ENCODE measurements around the gene FPR1. TPM values are rescaled to one million over a fixed set of nuclear protein-coding genes. Genes with fewer than 3 reads are reported as not detected.

The FPR1 gene
- total and polyA plus RNA-seq, 2 experiments from 2014 or later = not detected

DNA sequence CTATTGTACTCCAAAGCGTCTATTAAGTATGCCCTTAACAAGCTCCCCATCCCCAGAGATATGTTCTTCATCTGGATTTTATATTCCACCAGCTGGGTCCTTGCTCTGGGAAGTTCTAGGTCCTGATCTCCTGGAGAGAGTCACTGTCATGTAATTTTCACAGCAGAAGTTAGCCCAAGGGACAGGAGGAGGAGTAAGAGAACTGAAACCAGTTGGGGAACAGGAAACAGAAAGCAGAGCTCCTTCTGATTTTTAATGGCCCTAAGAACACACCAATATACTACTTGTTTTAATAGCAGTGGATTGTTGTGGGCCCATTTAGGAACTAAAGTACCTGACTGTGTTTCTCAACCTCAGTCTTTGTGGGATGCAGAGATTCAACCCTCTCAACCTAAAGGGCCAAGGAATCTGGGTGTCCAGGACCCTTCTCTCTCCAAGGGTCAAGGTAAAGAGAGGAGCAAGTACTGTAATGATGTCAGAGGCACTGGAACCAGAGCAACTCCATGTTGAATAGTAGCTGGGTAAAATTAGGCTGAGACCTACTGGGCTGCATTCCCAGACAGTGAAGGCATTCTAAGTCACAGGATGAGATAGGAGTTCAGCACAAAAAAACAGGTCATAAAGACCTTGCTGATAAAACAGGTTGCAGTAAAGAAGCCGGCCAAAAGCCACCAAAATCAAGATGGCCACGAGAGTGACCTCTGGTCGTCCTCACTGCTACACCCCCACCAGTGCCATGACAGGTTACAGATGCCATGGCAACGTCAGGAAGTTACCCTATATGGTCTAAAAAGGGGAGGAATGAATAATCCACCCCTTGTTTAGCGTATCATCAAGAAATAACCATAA, 35.2 kb upstream of the FPR1 start:
- TF ChIP-seq EZH2 (IDR thresholded peaks at IDR 0.05; ENCODE audit: insufficient read depth, poor library complexity, severe bottlenecking) (no peak), EZH2phosphoT487 (IDR thresholded peaks at IDR 0.05; ENCODE audit: insufficient read depth, low read depth) (no peak)
- peaks cover 14% of the 10 kb centered on the region for H3K4me1 ChIP-seq (ENCODE audit: insufficient read depth)
- in situ Hi-C loops (cut with MboI) = no loop called here
- DNase-seq = no peak
- H2AFZ ChIP-seq = no peak overlapping the region
- no peaks in the 10 kb centered on the region for H3K27me3 ChIP-seq (replicated peaks; ENCODE audit: insufficient read depth)
- peaks cover 19% of the 10 kb centered on the region for H3F3A ChIP-seq (ENCODE audit: insufficient read depth)
- no peak overlapping the region for H3K4me3 ChIP-seq
- H4K20me1 ChIP-seq (ENCODE audit: insufficient read depth) = no peaks in the 10 kb centered on the region
- H3K9ac ChIP-seq = no peak overlapping the region
- no peak overlapping the region for H3K4me2 ChIP-seq (ENCODE audit: unreplicated experiment)
- 56 to 59% methylated on average over 6 of the region's 6 CpGs for WGBS, 2 experiments (ENCODE audit: low coverage in 1 of 2, low lambda C conversion rate in 2 of 2, missing lambda C conversion rate in 2 of 2)
- H3K36me3 ChIP-seq (ENCODE audit: low read depth) = no peaks in the 10 kb centered on the region
- H3K27ac ChIP-seq = no peak overlapping the region
- H3K79me2 ChIP-seq (ENCODE audit: insufficient read depth) = no peaks in the 10 kb centered on the region
- H3K9me2 ChIP-seq (ENCODE audit: insufficient read depth) = no peaks in the 10 kb centered on the region
- no peaks in the 10 kb centered on the region for H3K9me3 ChIP-seq (ENCODE audit: low read depth)

DNA sequence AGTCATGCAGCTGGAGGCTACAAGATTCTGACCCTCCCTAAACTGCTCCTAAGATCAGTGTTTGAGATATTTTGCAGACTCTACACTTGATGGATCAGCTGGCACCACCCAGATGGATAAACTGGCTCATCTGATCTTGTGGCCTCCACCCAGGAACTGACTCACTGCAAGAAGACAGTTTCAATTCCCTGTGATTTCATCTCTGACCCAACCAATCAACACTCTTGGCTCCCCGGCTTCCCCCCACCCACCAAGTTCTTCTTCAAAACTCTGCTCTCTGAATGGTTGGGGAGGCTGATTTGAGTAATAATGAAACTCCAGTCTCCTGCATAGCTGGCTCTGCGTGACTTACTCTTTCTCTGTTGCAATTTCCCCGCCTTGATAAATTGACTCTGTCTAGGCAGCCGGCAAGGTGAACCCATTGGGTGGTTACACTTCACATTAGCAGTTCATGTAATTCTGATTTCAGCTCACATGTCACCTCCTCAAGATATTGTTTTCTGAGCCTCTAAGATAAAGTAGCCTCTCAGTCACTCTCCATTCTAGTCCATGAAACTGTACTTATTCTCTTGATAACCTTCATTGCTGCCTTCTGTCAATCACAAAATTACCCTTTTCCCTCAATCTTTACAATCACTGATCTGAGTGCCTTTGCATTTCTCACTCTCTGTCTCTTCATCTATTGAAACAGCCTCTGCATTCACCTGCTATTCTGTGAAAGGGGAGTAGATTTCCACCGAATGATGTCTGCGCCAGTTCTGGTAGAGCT, 33.4 kb upstream of the FPR1 start:
- in situ Hi-C loops (cut with MboI) = no loop called here
- Histone ChIP-seq H3K79me2 (ENCODE audit: insufficient read depth) (no peaks in the 10 kb centered on the region), H3K36me3 (ENCODE audit: low read depth) (no peaks in the 10 kb centered on the region), H3K9me3 (ENCODE audit: low read depth) (no peaks in the 10 kb centered on the region), H3K4me2 (ENCODE audit: unreplicated experiment) (peak overlapping the region; percentile 49), H3K27ac (peak overlapping the region; percentile 60), H3K4me1 (ENCODE audit: insufficient read depth) (peaks cover 14% of the 10 kb centered on the region), H3K4me3 (peak overlapping the region; percentile 22; the same call in 1 of the 2 replicates), H3K9ac (0 out of 2 replicates have a peak overlapping the region, but pooled peaks have one; percentile 34), H3F3A (ENCODE audit: insufficient read depth) (peaks cover 19% of the 10 kb centered on the region), H4K20me1 (ENCODE audit: insufficient read depth) (no peaks in the 10 kb centered on the region), H3K9me2 (ENCODE audit: insufficient read depth) (no peaks in the 10 kb centered on the region), H2AFZ (peak overlapping the region; percentile 34), H3K27me3 (replicated peaks; ENCODE audit: insufficient read depth) (0 out of 2 replicates have a peak, but pooled peaks cover 4% of the 10 kb centered on the region)
- 28 to 29% methylated on average over 6 of the region's 6 CpGs for WGBS, 2 experiments (ENCODE audit: low coverage in 1 of 2, low lambda C conversion rate in 2 of 2, missing lambda C conversion rate in 2 of 2)
- TF ChIP-seq EZH2phosphoT487 (IDR thresholded peaks at IDR 0.05; ENCODE audit: insufficient read depth, low read depth) (no peak), EZH2 (IDR thresholded peaks at IDR 0.05; ENCODE audit: insufficient read depth, poor library complexity, severe bottlenecking) (no peak)
- peak; percentile 90 for DNase-seq

DNA sequence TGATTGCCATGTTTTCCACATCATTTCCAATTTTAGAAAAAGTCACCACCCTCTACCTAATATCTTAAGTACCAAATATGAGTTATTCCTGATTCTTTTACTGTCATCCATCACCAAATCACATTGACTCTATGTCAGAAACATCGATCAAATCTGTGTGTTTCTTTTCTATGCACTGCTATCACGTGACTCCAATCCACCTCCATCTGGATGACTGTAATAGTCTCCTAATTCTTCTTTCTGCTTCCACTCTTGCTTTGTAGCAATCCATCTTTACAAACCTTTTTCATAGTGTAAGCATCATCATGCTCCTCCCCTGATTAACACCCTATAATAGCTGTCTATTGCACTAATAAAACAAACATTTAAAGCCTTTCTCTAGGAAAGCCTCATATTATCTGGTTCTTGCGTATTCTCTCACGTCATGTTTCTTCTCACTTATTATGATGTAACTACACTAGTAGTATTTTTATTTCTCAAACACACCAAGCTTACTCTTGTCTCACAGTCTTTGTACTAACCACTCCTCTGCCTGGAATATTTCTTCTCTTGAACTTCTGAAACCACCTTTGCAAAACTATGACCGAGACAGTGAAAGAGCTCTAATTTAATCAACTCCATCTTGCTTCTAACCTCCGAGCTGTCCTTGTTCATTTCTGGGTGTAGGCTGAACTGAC, 32.6 kb upstream of the FPR1 start:
- Histone ChIP-seq H3K27me3 (replicated peaks; ENCODE audit: insufficient read depth) (0 out of 2 replicates have a peak, but pooled peaks cover 7% of the 10 kb centered on the region), H2AFZ (peak overlapping the region; percentile 34), H3K4me2 (ENCODE audit: unreplicated experiment) (peak overlapping the region; percentile 49), H3K9me2 (ENCODE audit: insufficient read depth) (no peaks in the 10 kb centered on the region), H4K20me1 (ENCODE audit: insufficient read depth) (no peaks in the 10 kb centered on the region), H3F3A (ENCODE audit: insufficient read depth) (peaks cover 19% of the 10 kb centered on the region), H3K9ac (peak overlapping the region; percentile 34; the same call in 1 of the 2 replicates), H3K4me1 (ENCODE audit: insufficient read depth) (peaks cover 14% of the 10 kb centered on the region), H3K9me3 (ENCODE audit: low read depth) (no peaks in the 10 kb centered on the region), H3K27ac (peak overlapping the region; percentile 60), H3K4me3 (peak overlapping the region; percentile 22; the same call in 1 of the 2 replicates), H3K79me2 (ENCODE audit: insufficient read depth) (no peaks in the 10 kb centered on the region), H3K36me3 (ENCODE audit: low read depth) (no peaks in the 10 kb centered on the region)
- peak; percentile 13 for DNase-seq
- 49 to 50% methylated on average over 6 of the region's 6 CpGs for WGBS, 2 experiments (ENCODE audit: low coverage in 1 of 2, low lambda C conversion rate in 2 of 2, missing lambda C conversion rate in 2 of 2)
- in situ Hi-C loops (cut with MboI) = no loop called here
- TF ChIP-seq EZH2phosphoT487 (IDR thresholded peaks at IDR 0.05; ENCODE audit: insufficient read depth, low read depth) (no peak), EZH2 (IDR thresholded peaks at IDR 0.05; ENCODE audit: insufficient read depth, poor library complexity, severe bottlenecking) (no peak)

DNA sequence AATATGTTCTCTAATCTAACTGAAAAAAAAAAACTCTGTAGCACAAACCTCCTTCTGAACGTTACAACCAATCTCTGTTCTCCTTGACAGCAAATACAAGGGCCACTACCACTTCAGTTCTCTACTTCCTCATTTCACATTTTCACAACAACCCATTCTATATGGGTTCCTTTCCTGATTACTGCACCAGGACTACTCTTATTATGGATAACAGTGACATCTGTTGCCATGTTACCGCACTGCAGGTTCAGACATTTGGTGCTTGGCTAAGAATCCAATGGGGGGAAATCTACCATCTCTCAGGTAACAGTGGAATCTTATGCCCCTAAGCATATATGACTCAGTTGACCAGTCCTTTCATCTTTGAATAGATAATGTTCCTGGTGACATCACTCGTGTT, 31.7 kb upstream of the FPR1 start:
- no peak overlapping the region for H3K27ac ChIP-seq
- 44 to 51% methylated on average over 3 of the region's 3 CpGs for WGBS, 2 experiments (ENCODE audit: low coverage in 1 of 2, low lambda C conversion rate in 2 of 2, missing lambda C conversion rate in 2 of 2)
- in situ Hi-C loops (cut with MboI) = no loop called here

More for the DNA sequence above, 31.7 kb upstream of the FPR1 start:
- H3K9me2 ChIP-seq (ENCODE audit: insufficient read depth) = no peaks in the 10 kb centered on the region
- H3K4me1 ChIP-seq (ENCODE audit: insufficient read depth) = peaks cover 14% of the 10 kb centered on the region
- H3K9ac ChIP-seq = no peak overlapping the region
- H3K9me3 ChIP-seq (ENCODE audit: low read depth) = no peaks in the 10 kb centered on the region
- no peak overlapping the region for H3K4me3 ChIP-seq
- no peaks in the 10 kb centered on the region for H3K36me3 ChIP-seq (ENCODE audit: low read depth)
- no peaks in the 10 kb centered on the region for H4K20me1 ChIP-seq (ENCODE audit: insufficient read depth)
- TF ChIP-seq EZH2phosphoT487 (IDR thresholded peaks at IDR 0.05; ENCODE audit: insufficient read depth, low read depth) = no peak
- no peak for TF ChIP-seq EZH2 (IDR thresholded peaks at IDR 0.05; ENCODE audit: insufficient read depth, poor library complexity, severe bottlenecking)
- peaks cover 19% of the 10 kb centered on the region for H3F3A ChIP-seq (ENCODE audit: insufficient read depth)
- H3K4me2 ChIP-seq (ENCODE audit: unreplicated experiment) = no peak overlapping the region
- H2AFZ ChIP-seq = no peak overlapping the region
- H3K79me2 ChIP-seq (ENCODE audit: insufficient read depth) = no peaks in the 10 kb centered on the region
- DNase-seq = peak; percentile 46
- 0 out of 2 replicates have a peak, but pooled peaks cover 12% of the 10 kb centered on the region for H3K27me3 ChIP-seq (replicated peaks; ENCODE audit: insufficient read depth)

Data from GM23248 (cell line).